OCI-LY1 (cell line): ENCODE measurements around the gene MED13L.

Source experiments
- H2AFZ ChIP-seq: fragments of 200-600 bp; sonication (generic), shearing (Covaris generic); 2 replicates; pipeline ENCODE4 v1.6.0; 2014; ENCODE audit warnings: antibody characterized with exemption, mild to moderate bottlenecking, low read length
- H3F3A ChIP-seq: fragments of 200-600 bp; sonication (generic), shearing (Covaris generic); 2 replicates; pipeline ENCODE4 v1.6.0; 2014; ENCODE audit warnings: mild to moderate bottlenecking, antibody characterized with exemption, low read length, moderate library complexity; ENCODE audit not compliant: insufficient read depth
- H3K27ac ChIP-seq: fragments of 200-600 bp; sonication (generic); 2 replicates; pipeline ENCODE4 v1.5.1; 2014; ENCODE audit warnings: low read length, mixed run types, mild to moderate bottlenecking, low read depth; ENCODE audit not compliant: poor library complexity, severe bottlenecking
- H3K27me3 ChIP-seq: fragments of 200-600 bp; sonication (generic); 2 replicates; pipeline ENCODE4 v1.6.0; 2014; ENCODE audit warnings: antibody characterized with exemption, mild to moderate bottlenecking, low read length, moderate library complexity; ENCODE audit not compliant: insufficient read depth
- H3K36me3 ChIP-seq: fragments of 200-600 bp; sonication (generic); 2 replicates; pipeline ENCODE4 v1.6.1; 2014; ENCODE audit warnings: mild to moderate bottlenecking, antibody characterized with exemption, low read length, moderate library complexity, mixed read lengths; ENCODE audit not compliant: insufficient read depth
- H3K4me1 ChIP-seq: fragments of 200-600 bp; sonication (generic); 2 replicates; pipeline ENCODE4 v1.5.1; 2014; ENCODE audit warnings: mild to moderate bottlenecking, low read length, moderate library complexity; ENCODE audit not compliant: insufficient read depth, severe bottlenecking
- H3K4me2 ChIP-seq: fragments of 200-600 bp; sonication (generic), shearing (Covaris generic); 2 replicates; pipeline ENCODE4 v1.6.1; 2014; ENCODE audit warnings: low read length
- H3K4me3 ChIP-seq: fragments of 200-600 bp; sonication (generic); 2 replicates; pipeline ENCODE4 v1.5.1; 2014; ENCODE audit warnings: low read length, low read depth, mild to moderate bottlenecking, mixed read lengths; ENCODE audit not compliant: poor library complexity, severe bottlenecking
- H3K79me2 ChIP-seq: fragments of 200-600 bp; shearing (Covaris generic); 2 replicates; pipeline ENCODE4 v1.6.1; 2016; ENCODE audit warnings: mixed run types, low read length, mixed read lengths; ENCODE audit not compliant: insufficient read depth
- H3K9ac ChIP-seq: fragments of 200-600 bp; sonication (generic), shearing (Covaris generic); 2 replicates; pipeline ENCODE4 v1.6.1; 2014; ENCODE audit warnings: mild to moderate bottlenecking, low read length, mixed read lengths
- H3K9me2 ChIP-seq: fragments of 200-600 bp; sonication (generic), shearing (Covaris generic); 2 replicates; pipeline ENCODE4 v1.6.1; 2014; ENCODE audit warnings: low read depth, mild to moderate bottlenecking, low read length, mixed read lengths
- H3K9me3 ChIP-seq: fragments of 200-600 bp; shearing (Covaris generic); 2 replicates; pipeline ENCODE4 v1.6.1; 2014; ENCODE audit warnings: low read length, mixed read lengths
- H4K20me1 ChIP-seq: fragments of 200-600 bp; sonication (generic), shearing (Covaris generic); 2 replicates; pipeline ENCODE4 v1.6.0; 2016; ENCODE audit warnings: mild to moderate bottlenecking, low read length; ENCODE audit not compliant: insufficient read depth
- CTCF ChIP-seq: fragments of 200-600 bp; sonication (generic), shearing (Covaris generic); IDR thresholded peaks from 2 replicates; pipeline ENCODE4 v1.5.1; 2017; ENCODE audit warnings: mild to moderate bottlenecking, antibody characterized with exemption, low read length, moderate library complexity, mixed read lengths
- EZH2 ChIP-seq: fragments of 200-600 bp; sonication (generic), shearing (Covaris generic); IDR thresholded peaks from 2 replicates; pipeline ENCODE4 v1.8.0; 2017; ENCODE audit warnings: borderline replicate concordance, mixed run types, mild to moderate bottlenecking, antibody characterized with exemption, low read length, moderate library complexity, mixed read lengths

The MED13L gene

GRCh38 chr12:115938794-115939377 lies 338.6 kb downstream of the MED13L start:
- no peak overlapping the region for H2AFZ ChIP-seq
- TF ChIP-seq EZH2 (no peak), CTCF (no peak)
- no peak overlapping the region for H3K4me3 ChIP-seq
- no peak overlapping the region for H3K9ac ChIP-seq
- H3K4me2 ChIP-seq: no peak overlapping the region
- peaks cover 8% of the 10 kb centered on the region for H3K9me3 ChIP-seq
- H3K36me3 ChIP-seq: no peaks in the 10 kb centered on the region
- H3F3A ChIP-seq: no peaks in the 10 kb centered on the region
- no peaks in the 10 kb centered on the region; the same call in 1 of the 2 replicates for H3K27me3 ChIP-seq
- no peaks in the 10 kb centered on the region for H4K20me1 ChIP-seq
- no peaks in the 10 kb centered on the region for H3K4me1 ChIP-seq
- H3K9me2 ChIP-seq: no peaks in the 10 kb centered on the region
- H3K79me2 ChIP-seq: no peaks in the 10 kb centered on the region
- H3K27ac ChIP-seq: no peak overlapping the region

GRCh38 chr12:115936997-115937916 lies 340.2 kb downstream of the MED13L start:
- H3K4me1 ChIP-seq: no peaks in the 10 kb centered on the region
- H3K9me3 ChIP-seq: peaks cover 8% of the 10 kb centered on the region
- H3K4me3 ChIP-seq: no peak overlapping the region
- H2AFZ ChIP-seq: no peak overlapping the region
- no peaks in the 10 kb centered on the region for H3K79me2 ChIP-seq
- H3K4me2 ChIP-seq: no peak overlapping the region
- H3F3A ChIP-seq: no peaks in the 10 kb centered on the region
- H3K27me3 ChIP-seq: no peaks in the 10 kb centered on the region; the same call in 1 of the 2 replicates
- no peak overlapping the region for H3K27ac ChIP-seq
- no peaks in the 10 kb centered on the region for H3K36me3 ChIP-seq
- H4K20me1 ChIP-seq: no peaks in the 10 kb centered on the region
- no peaks in the 10 kb centered on the region for H3K9me2 ChIP-seq
- no peak overlapping the region for H3K9ac ChIP-seq
- TF ChIP-seq EZH2 (no peak), CTCF (no peak)

GRCh38 chr12:115934877-115935276 lies 342.6 kb downstream of the MED13L start:
- no peaks in the 10 kb centered on the region for H3K36me3 ChIP-seq
- no peak overlapping the region for H2AFZ ChIP-seq
- H3F3A ChIP-seq: no peaks in the 10 kb centered on the region
- H3K4me2 ChIP-seq: no peak overlapping the region
- H3K9me3 ChIP-seq: peaks cover 8% of the 10 kb centered on the region
- no peaks in the 10 kb centered on the region for H3K4me1 ChIP-seq
- H3K27me3 ChIP-seq: no peaks in the 10 kb centered on the region; the same call in 1 of the 2 replicates
- no peak overlapping the region for H3K4me3 ChIP-seq
- no peak overlapping the region for H3K9ac ChIP-seq
- no peak for TF ChIP-seq EZH2
- TF ChIP-seq CTCF: no peak
- H3K27ac ChIP-seq: no peak overlapping the region
- H4K20me1 ChIP-seq: no peaks in the 10 kb centered on the region
- no peaks in the 10 kb centered on the region for H3K9me2 ChIP-seq
- no peaks in the 10 kb centered on the region for H3K79me2 ChIP-seq
